Measurements from ENCODE around the gene E2F7. TPM values are rescaled to one million over a fixed set of nuclear protein-coding genes. Genes with fewer than 3 reads are reported as not detected.

Gene E2F7
- total RNA-seq, 1 donor from 2014 or later, result 15.9 TPM

- Mint-ChIP-seq H3K4me3 (ENCODE audit: low read depth) (no peak overlapping the region), H3K27me3 (peaks cover 2% of the 10 kb centered on the region), H3K9me3 (ENCODE audit: low read depth) (no peaks in the 10 kb centered on the region), H3K4me1 (ENCODE audit: low read depth) (no peaks in the 10 kb centered on the region), H3K27ac (no peak overlapping the region), H3K36me3 (ENCODE audit: insufficient read depth) (no peaks in the 10 kb centered on the region)
- no peak for TF ChIP-seq CTCF (IDR thresholded peaks at IDR 0.05; ENCODE audit: unreplicated experiment)
- DNase-seq (ENCODE audit: low spot score, unreplicated experiment), result no peak
These were observed 66.3 kb downstream of the E2F7 start for GRCh38 chr12:76998908-76999556.

GRCh38 chr12:76998386-76998785 is 67.0 kb downstream of the E2F7 start:
- no peak for DNase-seq (ENCODE audit: low spot score, unreplicated experiment)
- Mint-ChIP-seq H3K27me3 (peaks cover 2% of the 10 kb centered on the region), H3K9me3 (ENCODE audit: low read depth) (peaks cover under 1% of the 10 kb centered on the region), H3K4me1 (ENCODE audit: low read depth) (no peaks in the 10 kb centered on the region), H3K27ac (no peak overlapping the region), H3K4me3 (ENCODE audit: low read depth) (no peak overlapping the region), H3K36me3 (ENCODE audit: insufficient read depth) (no peaks in the 10 kb centered on the region)
- TF ChIP-seq CTCF (IDR thresholded peaks at IDR 0.05; ENCODE audit: unreplicated experiment), result no peak

GRCh38 chr12:76997011-76997780 is 68.2 kb downstream of the E2F7 start:
- no peak overlapping the region for H3K4me3 Mint-ChIP-seq (ENCODE audit: low read depth)
- no peaks in the 10 kb centered on the region for H3K36me3 Mint-ChIP-seq (ENCODE audit: insufficient read depth)
- no peaks in the 10 kb centered on the region for H3K27me3 Mint-ChIP-seq
- H3K4me1 Mint-ChIP-seq (ENCODE audit: low read depth), result no peaks in the 10 kb centered on the region
- no peak overlapping the region for H3K27ac Mint-ChIP-seq
- no peak for TF ChIP-seq CTCF (IDR thresholded peaks at IDR 0.05; ENCODE audit: unreplicated experiment)
- H3K9me3 Mint-ChIP-seq (ENCODE audit: low read depth), result peaks cover 3% of the 10 kb centered on the region
- DNase-seq (ENCODE audit: low spot score, unreplicated experiment), result no peak

- no peak overlapping the region for H3K4me3 Mint-ChIP-seq (ENCODE audit: low read depth)
- H3K27me3 Mint-ChIP-seq, result no peaks in the 10 kb centered on the region
- no peaks in the 10 kb centered on the region for H3K4me1 Mint-ChIP-seq (ENCODE audit: low read depth)
- no peaks in the 10 kb centered on the region for H3K36me3 Mint-ChIP-seq (ENCODE audit: insufficient read depth)
- TF ChIP-seq CTCF (IDR thresholded peaks at IDR 0.05; ENCODE audit: unreplicated experiment), result no peak
- DNase-seq (ENCODE audit: low spot score, unreplicated experiment), result no peak
- peaks cover 3% of the 10 kb centered on the region for H3K9me3 Mint-ChIP-seq (ENCODE audit: low read depth)
- H3K27ac Mint-ChIP-seq, result no peak overlapping the region
These were observed 74.7 kb downstream of the E2F7 start for GRCh38 chr12:76990716-76991115.

GRCh38 chr12:76984566-76984965 is 80.8 kb downstream of the E2F7 start:
- Mint-ChIP-seq H3K27me3 (no peaks in the 10 kb centered on the region), H3K27ac (no peak overlapping the region), H3K4me1 (ENCODE audit: low read depth) (no peaks in the 10 kb centered on the region), H3K36me3 (ENCODE audit: insufficient read depth) (no peaks in the 10 kb centered on the region), H3K4me3 (ENCODE audit: low read depth) (no peak overlapping the region), H3K9me3 (ENCODE audit: low read depth) (peaks cover 22% of the 10 kb centered on the region)
- no peak for TF ChIP-seq CTCF (IDR thresholded peaks at IDR 0.05; ENCODE audit: unreplicated experiment)
- DNase-seq (ENCODE audit: low spot score, unreplicated experiment), result no peak
